Breast epithelium (tissue), 3 donors: ENCODE results near the gene TSPAN32.

Experiments
- CTCF ChIP-seq, 3 donors: fragments of 450-650 bp; IDR thresholded peaks; one replicate each; pipeline ENCODE4 v1.5.1; 2016 to 2017; ENCODE audit warnings: antibody characterized with exemption in 3 of 3, mild to moderate bottlenecking in 3 of 3, moderate library complexity in 3 of 3
- POLR2AphosphoS5 ChIP-seq, 3 donors: sonication (generic); formaldehyde crosslinking; IDR thresholded peaks; one replicate each; pipeline ENCODE4 v1.6.1; 2017; ENCODE audit warnings: antibody characterized with exemption in 3 of 3

- TF ChIP-seq CTCF (IDR thresholded peaks at IDR 0.05), result no peak
- no peak for TF ChIP-seq POLR2AphosphoS5 (IDR thresholded peaks at IDR 0.05)
Observed at GRCh38 chr11:2329551-2329950, 27.7 kb downstream of the TSPAN32 start.
